Stimulated activated CD4-positive, alpha-beta T cell treated with anti-CD3 and anti-CD28 coated beads, TNF-alpha, amount 100 ng/mL, for 4 hours (primary cell): Measurements from ENCODE around the gene MAGEB17.
"Not testable (repeated sequence)": the region's sequence is repeated elsewhere in the genome, so short reads cannot be mapped to it uniquely, and the experiment has no call there.

ENCODE experiments used
- DNase-seq, 3 experiments: peaks; one replicate each; pipeline ENCODE4 v3.0.0-alpha.2; 2020; ENCODE audit warnings: low read depth in 3 of 3

The MAGEB17 gene

DNA sequence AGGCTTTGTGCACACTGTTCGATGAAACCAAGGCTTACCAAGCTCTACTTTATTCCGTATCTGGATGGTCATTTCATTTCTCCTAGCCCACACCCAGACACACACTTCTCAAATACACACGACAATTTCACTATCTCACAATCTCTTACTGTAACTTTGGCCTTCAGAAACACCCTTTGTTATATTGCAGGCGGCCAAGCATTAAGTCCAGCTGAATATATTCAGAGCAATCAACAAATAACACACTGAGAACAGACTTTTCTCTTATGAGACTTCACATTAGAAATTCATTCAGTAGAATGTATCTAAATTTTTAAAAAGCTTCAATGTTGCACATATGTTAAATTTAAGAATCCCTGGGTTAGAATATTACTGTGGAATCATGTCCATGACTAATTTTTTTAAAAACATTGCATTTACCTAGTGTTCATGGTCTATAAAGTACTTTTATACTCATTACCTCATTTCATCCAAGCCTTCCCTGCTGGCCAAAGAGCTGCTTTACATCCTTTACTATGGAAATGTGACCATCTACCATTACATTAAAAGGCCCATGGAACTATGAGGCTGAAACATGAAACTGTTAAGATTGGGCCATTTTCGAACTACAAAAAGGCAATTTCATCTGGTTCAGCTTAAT lies 10.5 kb upstream of the MAGEB17 start:
- no peak for DNase-seq

DNA sequence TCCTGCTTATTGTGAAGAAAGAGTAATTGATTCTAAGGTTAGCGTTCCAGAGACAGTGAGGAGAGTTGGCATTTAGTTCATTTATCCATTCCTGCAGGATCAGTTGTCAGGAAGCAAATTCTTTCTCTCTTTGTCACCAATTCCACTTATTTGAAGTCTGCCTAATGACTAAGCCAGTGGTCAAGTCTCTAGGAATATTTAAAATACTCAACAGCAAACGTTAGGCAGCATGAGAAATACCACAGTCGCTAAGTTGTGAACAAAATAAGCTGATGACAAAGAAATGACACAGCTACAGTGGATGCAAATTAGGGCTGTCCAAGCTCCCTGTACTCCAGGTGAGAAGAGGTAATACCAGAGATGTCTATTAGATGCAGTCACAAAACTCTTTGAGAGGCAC lies 6.6 kb upstream of the MAGEB17 start:
- DNase-seq: no peak

DNA sequence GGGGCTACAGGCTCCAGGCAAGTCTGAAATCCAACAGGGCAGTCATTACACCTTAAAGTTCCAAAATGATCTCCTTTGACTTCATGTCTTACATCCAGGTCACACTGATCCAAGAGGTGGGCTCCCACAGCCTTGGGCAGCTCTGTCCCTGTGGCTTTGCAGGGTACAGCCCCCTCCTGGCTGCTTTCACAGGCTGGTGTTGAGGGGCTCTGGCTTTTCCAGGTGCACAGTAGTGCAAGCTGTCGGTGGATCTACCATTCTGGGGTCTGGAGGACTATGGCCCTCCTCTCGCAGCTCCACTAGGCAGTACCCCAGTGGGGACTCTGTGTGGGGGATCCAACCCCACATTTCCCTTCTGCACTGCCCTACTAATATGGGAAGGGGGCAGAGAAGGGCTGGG lies 6.1 kb upstream of the MAGEB17 start:
- DNase-seq: not testable (repeated sequence)

DNA sequence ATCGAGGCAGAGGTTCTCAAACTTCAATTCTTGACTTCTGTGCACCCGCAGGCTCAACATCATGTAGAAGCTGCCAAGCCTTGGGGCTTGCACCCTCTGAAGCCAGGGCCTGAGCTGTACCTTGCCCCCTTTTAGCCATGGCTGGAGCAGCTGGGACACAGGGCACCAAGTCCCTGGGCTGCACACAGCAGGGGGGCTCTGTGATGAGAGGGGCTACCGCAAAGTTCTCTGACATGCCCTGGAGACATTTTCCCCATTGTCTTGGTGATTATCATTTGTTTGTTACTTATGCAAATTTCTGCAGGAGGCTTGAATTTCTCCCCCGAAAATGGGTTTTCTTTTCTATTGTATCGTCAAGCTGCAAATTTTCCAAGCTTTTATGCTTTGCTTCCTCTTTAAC lies 4.9 kb upstream of the MAGEB17 start:
- DNase-seq: no peak

DNA sequence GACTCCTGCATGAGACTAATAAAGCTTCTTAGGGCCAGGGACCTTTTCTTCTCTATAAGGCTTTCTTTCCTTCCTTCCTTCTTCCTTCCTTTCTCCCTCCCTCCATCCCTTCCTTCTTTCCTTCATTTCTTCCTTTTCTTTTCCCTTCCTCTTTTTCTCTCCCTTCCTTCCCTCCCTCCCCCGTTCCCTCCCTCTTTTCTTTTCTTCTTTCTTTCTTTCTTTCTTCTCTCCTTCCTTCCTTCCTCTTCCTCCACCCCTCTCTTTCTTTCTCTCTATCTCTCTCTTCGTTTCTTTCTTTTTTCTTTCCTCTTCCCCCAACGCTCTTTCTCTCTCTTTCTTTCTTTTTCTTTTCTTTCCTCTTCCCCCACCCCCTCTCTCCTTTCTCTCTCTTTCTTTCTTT lies 2.5 kb upstream of the MAGEB17 start:
- DNase-seq: no peak

DNA sequence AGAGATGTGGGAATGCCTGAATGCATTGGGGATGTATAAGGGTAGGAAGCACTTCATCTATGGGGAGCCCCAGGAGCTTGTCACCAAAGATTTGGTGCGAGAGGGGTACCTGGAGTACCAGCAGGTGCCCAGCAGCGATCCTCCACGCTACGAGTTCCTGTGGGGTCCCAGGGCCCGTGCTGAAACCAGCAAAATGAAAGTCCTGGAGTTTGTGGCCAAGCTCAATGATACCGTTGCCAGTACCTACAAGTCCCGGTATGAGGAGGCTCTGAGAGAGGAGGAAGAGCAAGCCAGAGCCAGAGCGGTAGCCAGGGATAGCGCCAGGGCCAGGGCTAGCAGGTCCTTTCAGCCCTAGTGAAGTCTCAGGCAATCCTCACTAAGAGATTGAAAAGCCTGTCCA lies 3.8 kb downstream of the MAGEB17 start:
- no peak for DNase-seq

DNA sequence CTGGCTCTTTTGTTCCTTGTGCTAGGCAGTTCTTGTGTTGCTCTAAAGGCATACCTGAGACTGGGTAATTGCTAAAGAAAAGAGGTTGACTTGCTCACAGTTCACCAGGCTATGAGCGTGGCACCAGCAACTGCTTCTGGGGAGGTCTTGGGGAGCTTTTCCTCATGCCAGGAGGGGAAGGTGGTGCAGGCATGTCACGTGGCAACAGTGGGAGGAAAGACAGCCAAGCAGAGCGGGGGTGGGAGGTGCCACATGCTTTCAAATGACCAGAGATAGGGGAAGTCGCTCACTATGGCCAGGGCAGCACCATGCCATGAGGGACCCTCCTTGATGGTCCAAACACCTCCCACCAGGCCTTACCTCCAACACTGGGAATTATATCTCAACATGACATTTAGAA lies 4.7 kb downstream of the MAGEB17 start:
- DNase-seq: no peak

DNA sequence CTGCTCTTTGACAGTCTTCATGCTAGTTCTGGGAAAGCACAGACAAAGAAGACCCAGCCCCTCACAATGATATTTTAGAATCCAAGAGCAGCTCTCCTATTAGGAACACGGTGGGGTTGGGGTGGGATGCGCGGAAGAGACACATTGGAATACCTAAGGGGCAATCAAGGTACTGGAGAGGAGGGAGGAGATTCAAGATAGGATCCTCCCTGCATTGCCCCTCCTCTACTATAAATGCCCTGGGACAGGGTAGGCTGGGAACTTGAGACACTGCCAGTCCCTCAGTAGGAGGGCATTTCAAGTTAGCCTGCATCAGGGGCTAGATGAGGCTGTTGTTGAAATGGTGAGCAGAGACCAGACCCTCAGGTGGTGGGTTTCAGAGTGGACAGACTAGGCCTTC lies 5.1 kb downstream of the MAGEB17 start:
- DNase-seq: no peak

DNA sequence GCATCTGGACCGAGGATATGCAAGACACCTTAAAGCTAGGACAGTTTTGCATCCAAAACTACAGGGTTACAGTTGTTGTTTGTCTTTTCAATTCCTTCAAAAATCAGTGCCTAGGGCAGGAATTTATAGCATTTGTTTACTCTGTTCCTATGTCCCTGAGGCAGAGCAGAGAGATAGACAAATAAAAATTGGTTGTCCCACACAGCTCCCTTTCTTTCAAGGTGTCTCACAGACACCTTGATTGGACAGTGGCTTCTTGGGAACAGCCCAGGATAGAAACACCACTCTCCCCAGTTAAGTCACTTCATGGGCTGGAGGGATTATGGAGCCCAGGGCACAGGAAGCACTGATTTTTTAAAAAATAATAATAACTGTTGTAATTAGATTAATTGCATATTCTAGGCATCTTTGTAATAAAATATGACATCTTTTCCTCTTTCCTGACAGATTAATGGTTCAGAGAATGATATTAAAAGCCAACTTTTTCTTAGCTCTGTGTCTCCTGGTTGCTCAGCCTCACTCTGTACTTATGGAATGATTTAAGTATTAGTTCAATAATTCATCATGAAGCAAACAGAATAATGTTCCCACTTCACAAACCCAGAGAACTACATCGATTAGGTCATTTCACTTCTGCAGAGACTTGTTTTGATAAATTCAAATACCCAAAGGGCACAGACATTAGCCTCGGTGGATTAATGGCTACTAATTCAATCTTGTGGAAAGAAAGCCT lies 8.2 kb downstream of the MAGEB17 start:
- DNase-seq: no peak

DNA sequence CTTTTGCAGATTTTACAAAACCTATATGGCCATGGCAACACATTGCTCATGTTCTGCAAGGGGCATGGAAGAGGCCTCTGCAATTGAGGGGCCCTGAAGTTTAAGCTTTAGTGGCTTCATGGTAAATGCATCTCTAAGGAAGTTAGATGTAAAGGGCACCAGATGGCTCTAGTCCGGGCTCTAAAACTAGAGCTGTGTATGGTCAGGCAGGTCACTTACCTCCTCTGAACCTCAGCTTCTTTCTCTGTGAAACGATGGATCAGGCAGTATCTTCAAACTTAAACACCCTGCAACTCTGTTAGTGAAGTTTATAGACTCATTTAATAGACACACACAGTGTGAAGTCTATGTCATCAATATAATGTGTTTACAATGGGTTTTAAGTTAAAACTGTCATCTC lies 10.0 kb downstream of the MAGEB17 start:
- no peak for DNase-seq

DNA sequence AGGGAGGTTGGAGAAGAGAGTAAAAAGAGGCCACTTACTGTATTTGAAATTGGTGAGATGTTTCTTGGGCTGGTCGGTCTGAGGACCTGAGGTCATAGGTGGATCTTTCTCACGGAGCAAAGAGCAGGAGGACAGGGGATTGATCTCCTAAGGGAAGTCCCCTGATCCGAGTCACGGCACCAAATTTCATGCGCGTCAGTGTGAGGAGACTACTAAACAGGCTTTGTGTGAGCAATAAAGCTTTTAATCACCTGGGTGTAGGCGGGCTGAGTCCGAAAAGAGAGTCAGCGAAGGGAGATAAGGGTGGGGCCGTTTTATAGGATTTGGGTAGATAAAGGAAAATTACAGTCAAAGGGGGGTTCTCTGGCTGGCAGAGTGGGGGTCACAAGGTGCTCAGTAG lies 16.6 kb downstream of the MAGEB17 start:
- not testable (repeated sequence) for DNase-seq

DNA sequence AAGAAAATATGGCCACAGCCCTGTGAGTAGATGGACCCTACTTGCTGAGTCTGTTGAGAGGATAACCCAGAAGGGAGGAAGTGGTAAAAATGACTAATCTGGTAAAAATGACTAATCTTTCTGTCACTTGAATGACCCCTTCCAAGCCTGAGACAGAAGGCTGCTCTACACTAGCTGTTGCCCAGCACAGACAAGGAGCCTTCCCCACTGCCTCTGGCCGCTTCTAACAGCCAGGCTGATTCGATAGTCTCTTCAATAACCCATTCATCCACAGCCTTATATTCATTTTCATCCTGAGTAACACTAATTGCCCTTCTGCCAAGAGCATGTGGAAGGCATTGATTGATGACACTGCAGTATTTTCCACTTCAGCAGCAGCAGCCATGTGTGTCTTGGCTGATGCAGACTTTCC lies 18.4 kb downstream of the MAGEB17 start:
- no peak for DNase-seq

DNA sequence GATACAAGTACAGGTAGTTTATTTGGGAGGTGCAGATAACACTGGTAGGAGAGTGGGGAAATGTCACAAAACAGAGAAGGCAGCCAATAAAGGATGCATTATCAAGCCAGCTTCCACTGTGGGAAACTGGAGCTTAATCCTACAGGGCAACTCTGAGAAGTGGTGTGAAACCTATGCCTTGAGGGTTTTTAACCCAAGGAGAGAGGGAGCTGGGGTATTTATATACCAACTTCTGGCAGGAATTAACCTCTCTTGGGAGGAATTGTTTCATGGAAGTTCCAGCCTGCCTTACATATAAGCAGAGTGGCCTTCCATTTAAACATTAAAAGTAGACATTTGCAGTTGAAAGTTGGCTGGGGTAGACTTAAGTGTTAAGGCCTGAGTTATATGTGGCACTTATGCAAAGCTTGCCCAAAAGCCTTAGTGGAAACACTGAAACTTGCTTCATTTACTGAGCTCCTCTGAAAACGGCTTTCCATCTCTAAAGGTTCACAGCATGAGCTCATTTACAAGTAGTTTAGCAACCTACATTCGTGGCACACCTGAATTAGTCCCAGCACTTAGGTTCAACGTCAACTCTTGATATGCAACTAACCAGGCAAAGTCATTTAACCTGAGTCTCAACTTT lies 19.2 kb downstream of the MAGEB17 start:
- no peak for DNase-seq

DNA sequence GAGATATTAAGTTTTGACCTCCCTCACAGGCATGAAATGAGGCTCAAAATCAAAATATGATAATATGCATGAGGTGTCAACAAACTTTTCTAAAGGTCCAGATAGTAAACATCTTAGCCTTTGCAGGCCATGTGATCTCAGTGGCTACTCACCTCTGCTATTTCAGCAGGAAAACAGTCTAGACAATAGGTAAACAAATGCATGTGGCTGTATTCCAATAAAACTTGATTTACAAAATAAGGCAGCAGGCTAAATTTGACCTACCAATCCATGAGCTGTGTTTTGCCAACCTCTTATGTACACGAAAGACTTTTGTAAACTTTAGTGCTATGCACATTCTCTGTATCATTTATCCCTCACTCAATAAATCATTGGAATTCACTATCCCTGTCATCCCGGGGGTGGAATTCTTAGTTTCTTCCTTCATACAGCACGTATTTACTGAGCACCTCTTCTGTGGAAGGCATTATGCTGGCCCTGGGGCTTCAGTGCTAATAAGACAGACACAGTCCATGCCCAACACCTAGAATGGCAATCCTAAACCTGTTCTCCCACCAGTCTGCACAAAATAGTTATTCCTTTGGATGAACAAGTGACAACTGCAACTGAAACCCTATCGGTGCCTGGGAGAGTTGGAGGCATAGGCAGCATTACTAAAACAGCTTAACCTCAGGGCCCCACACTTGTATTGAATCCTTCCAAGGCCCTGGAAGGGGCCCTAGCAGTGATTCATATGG lies 19.9 kb downstream of the MAGEB17 start:
- DNase-seq: no peak

DNA sequence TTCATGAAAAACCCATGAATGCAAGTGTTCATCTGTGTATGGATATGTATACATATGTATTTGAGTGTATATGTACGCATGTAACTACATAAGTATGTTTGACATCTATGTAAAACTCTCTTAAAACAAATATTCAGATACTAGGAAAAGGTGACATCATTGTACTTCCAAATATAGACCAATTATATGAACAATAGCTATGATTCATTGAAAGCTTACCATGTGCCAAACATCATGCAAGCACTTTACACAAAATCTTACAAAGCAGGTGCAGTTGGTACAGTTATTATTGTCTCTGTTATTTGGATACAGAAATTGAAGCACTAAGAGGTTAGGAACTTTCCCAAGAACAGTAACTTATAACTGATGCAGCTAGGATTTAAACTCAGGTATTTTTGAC lies 21.4 kb downstream of the MAGEB17 start:
- DNase-seq: no peak

DNA sequence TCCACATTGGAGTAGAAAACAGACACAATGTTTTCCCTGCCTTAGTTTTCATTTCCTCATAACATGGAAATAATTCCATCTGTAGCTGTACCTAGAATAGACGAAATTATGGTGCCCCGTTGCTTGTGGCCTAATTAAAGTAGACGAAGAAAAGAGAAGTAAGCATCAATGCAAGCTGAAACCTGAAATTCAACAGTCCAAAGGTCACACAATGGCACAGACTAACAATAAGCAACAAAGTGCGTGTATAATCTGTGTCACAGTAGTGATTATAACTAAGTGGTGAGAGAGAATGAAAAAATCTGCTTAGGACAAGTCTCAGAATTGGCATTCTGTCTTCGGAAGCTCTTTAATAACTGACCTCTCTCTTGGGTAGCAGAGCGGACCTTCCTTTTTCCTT lies 24.3 kb downstream of the MAGEB17 start:
- no peak for DNase-seq

DNA sequence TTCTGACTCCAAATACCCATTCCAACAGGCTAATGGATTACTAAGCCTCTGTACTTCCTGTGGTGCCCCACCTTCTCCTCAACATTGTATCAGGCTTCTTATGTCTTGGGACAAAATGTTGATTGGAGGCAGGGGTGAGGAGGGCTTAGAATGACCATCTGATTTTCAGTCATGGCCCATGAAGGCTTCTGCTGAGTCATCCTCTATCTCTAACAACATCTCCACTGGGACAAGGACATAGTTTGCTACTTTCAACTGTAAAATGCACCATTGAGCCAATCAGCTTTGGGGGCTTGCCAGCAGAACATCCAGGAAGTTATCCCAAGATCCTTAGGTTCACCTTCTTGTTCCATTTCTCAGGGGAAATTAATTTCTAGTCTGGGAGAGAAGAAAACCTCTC lies 29.5 kb downstream of the MAGEB17 start:
- DNase-seq: no peak

DNA sequence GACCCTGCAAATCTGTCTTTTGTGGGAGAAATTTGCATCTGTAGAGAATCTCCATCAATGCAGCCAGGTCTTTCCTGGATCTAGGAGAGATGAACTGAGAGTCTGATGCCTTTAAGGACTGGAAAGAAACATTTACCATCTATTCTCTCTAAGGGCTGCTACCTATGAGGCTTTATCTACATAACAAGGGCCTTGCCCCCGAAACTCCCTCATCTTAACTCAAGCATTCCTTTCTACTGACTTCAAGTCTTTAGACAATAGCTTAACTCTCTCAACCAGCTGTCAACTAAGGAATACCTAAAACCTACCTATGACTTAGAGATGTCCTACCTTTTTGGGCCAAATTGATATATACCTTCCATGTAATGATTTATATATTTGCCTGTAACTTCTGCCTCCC lies 32.1 kb downstream of the MAGEB17 start:
- no peak for DNase-seq

DNA sequence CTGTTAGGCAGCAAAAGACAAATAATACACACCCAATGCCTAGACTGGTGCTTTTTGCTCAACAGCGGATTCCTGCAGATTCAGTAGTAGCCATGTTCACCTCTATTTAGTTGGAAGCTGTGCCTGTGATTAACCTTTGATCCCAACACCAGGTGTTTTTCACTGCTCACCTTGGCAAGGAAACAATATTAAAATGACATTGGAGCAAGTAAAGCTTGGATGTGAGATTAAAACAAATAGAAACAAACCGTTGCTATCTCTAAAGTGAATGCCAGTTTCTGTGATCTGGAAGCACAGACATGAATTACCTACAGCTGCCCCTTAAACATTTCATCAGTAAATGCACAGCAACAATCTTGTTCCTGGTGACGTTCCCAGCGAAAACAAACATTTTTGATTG lies 35.7 kb downstream of the MAGEB17 start:
- DNase-seq: no peak

DNA sequence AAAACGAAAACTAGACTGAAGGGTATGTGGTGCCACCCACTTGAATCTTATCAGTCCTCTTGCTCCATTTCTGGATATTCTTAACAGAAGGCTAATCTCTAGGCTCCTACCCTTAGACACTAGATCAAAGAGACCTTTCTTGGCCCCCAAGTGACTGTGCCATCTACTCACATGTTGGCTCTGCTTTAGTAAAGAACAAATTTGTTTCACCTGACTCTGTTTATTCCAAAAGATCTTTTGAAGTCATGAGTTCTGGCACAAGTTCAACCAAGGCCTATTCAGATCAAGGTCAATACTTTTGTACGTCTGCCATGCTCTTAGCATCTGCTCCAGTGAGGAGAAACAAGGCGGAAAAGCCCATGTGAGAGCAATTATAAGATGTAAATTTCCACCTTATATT lies 37.3 kb downstream of the MAGEB17 start:
- DNase-seq: no peak

DNA sequence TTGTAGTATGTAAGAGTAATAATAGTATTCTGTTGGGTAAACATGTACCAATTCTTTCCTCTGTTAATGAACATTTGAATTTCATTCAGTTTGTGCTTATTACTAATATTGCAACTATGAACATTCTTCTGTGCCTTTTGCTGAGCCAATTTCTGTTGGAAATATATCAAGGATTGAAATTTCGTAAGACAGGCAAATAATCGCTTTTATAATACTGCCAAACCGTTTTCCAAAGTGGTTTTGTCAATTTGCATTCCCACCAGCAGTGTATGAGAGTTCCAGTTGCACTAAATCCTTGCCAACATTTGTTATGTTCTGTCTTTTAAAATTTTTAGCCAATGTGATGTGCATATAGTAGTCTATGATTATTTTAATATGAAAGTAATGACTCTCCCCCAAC lies 38.6 kb downstream of the MAGEB17 start:
- DNase-seq: no peak

DNA sequence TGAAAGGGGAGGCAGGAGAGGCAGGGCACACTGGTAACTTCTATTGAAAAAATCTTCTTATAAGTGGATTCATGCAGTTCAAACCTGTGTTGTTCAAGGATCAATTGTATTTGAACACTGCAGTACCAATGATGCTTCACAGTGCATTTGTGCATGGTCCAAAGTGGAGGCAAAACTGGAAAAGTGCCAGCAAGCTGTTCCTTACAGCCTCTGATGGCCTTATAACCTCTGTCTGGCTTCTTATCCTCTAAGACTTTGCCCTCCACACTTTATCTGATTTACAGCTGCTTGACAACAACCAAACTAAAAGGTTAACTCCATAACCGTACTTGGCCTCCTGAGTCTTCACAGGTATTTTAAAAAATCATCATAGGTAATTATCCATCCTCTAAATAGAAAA lies 40.4 kb downstream of the MAGEB17 start:
- DNase-seq: no peak

DNA sequence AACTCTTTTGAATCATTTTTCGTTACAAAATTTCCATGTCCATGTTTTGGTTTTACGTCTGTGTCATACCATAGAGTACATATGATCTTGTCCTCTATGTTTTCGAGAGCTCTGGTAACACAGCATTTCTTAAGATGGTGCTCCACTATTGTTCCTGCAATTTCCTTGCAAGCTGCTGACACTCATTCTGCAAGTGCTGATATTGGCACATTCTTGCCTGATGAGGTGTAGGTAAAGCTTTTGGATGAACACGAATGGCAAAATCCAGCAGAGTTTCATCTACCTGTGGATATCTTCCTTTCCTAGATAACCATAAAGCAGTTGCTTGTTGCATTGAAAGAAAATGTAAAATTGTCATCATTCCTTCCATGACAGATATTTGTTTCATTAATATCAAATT lies 41.3 kb downstream of the MAGEB17 start:
- no peak for DNase-seq
